Measurements from ENCODE around the gene PALMD. TPM values are rescaled to one million over a fixed set of nuclear protein-coding genes. Genes with fewer than 3 reads are reported as not detected.

Gene PALMD
- total RNA-seq, 2 experiments from 2014 or later = not detected

DNA sequence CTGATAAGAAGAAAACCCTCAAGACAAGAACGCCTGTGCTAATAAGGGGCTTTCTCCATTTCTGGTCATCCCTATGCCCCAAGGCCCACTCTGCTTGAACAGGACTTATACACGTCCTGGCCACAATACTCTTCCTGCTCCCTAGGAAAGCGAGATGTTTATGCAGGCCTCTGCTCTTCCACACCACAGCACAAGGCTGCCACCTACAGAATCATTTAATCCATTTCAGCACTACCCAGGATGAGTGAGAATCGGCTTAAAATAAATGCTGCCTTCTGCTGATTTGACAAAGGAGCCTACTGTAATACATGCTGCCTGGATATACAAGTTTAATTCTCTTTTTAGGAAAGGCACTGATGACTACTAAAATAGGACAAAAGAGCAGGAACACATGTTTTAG is 91.1 kb downstream of the PALMD start:
- Mint-ChIP-seq H3K27ac (no peak overlapping the region), H3K36me3 (peaks cover 14% of the 10 kb centered on the region), H3K4me3 (no peak overlapping the region), H3K27me3 (no peaks in the 10 kb centered on the region), H3K4me1 (no peaks in the 10 kb centered on the region), H3K9me3 (no peaks in the 10 kb centered on the region)
- ATAC-seq (ENCODE audit: low read depth) (no peak), DNase-seq (no peak)
- POLR2A ChIA-PET = no interaction called here

DNA sequence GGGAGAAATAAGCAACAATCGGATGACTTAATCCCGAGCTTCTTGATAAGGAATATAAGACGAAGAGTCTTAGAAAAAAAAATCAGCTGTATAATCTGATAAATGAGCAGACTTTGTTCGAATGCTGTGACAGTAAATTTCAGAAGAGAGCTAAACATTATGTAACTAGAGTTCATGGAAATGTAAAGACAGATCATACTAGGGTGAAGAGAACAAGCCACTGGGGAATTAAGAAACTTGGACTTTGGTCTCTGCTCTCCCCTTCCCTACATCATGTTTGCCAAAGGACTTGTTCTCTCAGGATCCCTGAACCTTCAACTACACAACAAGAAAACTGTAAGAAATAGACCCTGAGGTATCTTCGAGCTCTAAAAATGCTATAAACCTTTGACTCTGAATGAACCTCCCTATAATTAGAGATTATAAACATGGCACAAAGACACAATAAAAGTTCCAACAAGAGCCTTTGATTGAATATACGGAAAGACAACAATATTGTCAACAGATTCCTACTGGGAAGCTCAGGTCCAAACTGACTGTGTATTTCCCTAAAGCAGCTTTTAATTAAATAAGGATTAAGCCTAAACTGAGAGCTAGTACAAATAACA is 93.0 kb downstream of the PALMD start:
- DNase-seq (no peak), ATAC-seq (ENCODE audit: low read depth) (no peak)
- Mint-ChIP-seq H3K27me3 (no peaks in the 10 kb centered on the region), H3K36me3 (peaks cover 13% of the 10 kb centered on the region), H3K4me3 (no peak overlapping the region), H3K27ac (no peak overlapping the region), H3K4me1 (no peaks in the 10 kb centered on the region), H3K9me3 (no peaks in the 10 kb centered on the region)
- POLR2A ChIA-PET = no interaction called here

DNA sequence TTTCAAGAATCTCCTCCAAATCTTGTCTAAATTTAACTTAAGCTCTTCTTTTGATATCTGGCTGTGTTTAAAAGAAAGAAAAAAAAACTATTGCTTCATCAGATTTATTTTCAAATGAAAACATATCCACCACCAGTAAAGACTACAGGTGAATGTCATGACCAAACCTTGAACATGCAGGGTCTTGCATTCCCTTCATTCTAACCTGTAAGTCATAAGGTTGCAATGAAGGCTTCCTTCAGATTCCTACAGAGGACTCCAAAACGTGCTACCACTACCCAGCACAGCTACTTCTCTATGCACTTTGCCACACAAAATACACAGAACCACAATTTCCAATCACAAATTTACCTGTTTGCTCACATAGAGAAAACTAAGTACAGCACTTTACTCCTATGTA is 94.2 kb downstream of the PALMD start:
- Mint-ChIP-seq H3K4me1 (no peaks in the 10 kb centered on the region), H3K27me3 (no peaks in the 10 kb centered on the region), H3K4me3 (no peak overlapping the region), H3K27ac (no peak overlapping the region), H3K9me3 (no peaks in the 10 kb centered on the region), H3K36me3 (peaks cover 13% of the 10 kb centered on the region)
- ATAC-seq (ENCODE audit: low read depth) = no peak
- POLR2A ChIA-PET = no interaction called here
- DNase-seq = no peak

Other genes with a start within 250 kb of the PALMD start
- 1 to 10 TPM; 4.6 to 4.7 TPM for gene FRRS1, start 120.5 kb downstream of the PALMD start, total RNA-seq
- 10 to 100 TPM; 12.0 to 12.3 TPM for gene AGL, start 204.2 kb downstream of the PALMD start, total RNA-seq